Panc1 (cell line): Measurements from ENCODE around the gene MYLK.

Experiments used
- POLR2AphosphoS5 ChIP-seq: IDR thresholded peaks from 2 replicates; pipeline ENCODE4 v1.6.1; 2012; ENCODE audit warnings: mild to moderate bottlenecking, low read depth, low read length, moderate library complexity
- TCF7L2 ChIP-seq: IDR thresholded peaks from 2 replicates; pipeline ENCODE4 v1.6.1; 2011; ENCODE audit warnings: mild to moderate bottlenecking, low read depth, low read length, inconsistent platforms
- TF ChIP-seq, protein P1 (sequence below), 2 experiments: IDR thresholded peaks; 2 replicates each; pipeline ENCODE4 v1.6.1; 2011 to 2012; ENCODE audit warnings: low read depth in 2 of 2, control low read depth in 1 of 2, low read length in 1 of 2, mild to moderate bottlenecking in 1 of 2, moderate library complexity in 1 of 2; ENCODE audit not compliant: insufficient read depth in 1 of 2
- TF ChIP-seq, protein P2 (sequence below): fragments of 450-650 bp; IDR thresholded peaks from 2 replicates; pipeline ENCODE4 v1.5.1; 2017; ENCODE audit warnings: mild to moderate bottlenecking

DNA sequence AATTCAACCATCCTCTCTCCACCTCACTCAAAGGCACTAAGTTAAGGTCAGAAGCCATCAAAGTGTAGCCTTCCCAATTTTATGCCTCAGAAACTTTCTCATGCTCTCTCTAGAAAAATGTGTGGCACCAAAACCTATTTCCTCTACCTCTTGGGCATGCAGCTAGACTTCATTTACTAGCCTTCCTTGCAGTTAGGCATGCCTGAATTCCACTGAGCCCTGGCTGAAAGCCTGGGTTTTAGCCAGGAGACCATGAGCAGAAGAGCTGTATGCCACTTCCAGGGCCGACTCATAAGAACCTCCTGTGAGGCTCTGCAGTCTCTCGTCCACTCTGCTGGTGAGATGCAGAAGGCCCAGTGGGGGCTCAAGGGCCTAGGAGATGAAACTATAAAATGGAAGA is 145.0 kb downstream of the MYLK start:
- TF ChIP-seq POLR2AphosphoS5 (no peak), TCF7L2 (no peak)
- TF ChIP-seq, protein P1, sequence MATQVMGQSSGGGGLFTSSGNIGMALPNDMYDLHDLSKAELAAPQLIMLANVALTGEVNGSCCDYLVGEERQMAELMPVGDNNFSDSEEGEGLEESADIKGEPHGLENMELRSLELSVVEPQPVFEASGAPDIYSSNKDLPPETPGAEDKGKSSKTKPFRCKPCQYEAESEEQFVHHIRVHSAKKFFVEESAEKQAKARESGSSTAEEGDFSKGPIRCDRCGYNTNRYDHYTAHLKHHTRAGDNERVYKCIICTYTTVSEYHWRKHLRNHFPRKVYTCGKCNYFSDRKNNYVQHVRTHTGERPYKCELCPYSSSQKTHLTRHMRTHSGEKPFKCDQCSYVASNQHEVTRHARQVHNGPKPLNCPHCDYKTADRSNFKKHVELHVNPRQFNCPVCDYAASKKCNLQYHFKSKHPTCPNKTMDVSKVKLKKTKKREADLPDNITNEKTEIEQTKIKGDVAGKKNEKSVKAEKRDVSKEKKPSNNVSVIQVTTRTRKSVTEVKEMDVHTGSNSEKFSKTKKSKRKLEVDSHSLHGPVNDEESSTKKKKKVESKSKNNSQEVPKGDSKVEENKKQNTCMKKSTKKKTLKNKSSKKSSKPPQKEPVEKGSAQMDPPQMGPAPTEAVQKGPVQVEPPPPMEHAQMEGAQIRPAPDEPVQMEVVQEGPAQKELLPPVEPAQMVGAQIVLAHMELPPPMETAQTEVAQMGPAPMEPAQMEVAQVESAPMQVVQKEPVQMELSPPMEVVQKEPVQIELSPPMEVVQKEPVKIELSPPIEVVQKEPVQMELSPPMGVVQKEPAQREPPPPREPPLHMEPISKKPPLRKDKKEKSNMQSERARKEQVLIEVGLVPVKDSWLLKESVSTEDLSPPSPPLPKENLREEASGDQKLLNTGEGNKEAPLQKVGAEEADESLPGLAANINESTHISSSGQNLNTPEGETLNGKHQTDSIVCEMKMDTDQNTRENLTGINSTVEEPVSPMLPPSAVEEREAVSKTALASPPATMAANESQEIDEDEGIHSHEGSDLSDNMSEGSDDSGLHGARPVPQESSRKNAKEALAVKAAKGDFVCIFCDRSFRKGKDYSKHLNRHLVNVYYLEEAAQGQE (IDR thresholded peaks at IDR 0.05; ENCODE audit: insufficient read depth in 1 of 2, low read depth in 2 of 2, low read length in 1 of 2) = no peak
- TF ChIP-seq, protein P2, sequence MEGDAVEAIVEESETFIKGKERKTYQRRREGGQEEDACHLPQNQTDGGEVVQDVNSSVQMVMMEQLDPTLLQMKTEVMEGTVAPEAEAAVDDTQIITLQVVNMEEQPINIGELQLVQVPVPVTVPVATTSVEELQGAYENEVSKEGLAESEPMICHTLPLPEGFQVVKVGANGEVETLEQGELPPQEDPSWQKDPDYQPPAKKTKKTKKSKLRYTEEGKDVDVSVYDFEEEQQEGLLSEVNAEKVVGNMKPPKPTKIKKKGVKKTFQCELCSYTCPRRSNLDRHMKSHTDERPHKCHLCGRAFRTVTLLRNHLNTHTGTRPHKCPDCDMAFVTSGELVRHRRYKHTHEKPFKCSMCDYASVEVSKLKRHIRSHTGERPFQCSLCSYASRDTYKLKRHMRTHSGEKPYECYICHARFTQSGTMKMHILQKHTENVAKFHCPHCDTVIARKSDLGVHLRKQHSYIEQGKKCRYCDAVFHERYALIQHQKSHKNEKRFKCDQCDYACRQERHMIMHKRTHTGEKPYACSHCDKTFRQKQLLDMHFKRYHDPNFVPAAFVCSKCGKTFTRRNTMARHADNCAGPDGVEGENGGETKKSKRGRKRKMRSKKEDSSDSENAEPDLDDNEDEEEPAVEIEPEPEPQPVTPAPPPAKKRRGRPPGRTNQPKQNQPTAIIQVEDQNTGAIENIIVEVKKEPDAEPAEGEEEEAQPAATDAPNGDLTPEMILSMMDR = no peak
